Keratinocyte (primary cell): ENCODE measurements around the gene CNTNAP2.

ENCODE experiments used
- CTCF ChIP-seq, 3 experiments: IDR thresholded peaks in 1 of 3; conservative IDR thresholded peaks in 1 of 3; optimal IDR thresholded peaks in 1 of 3; 2 replicates in 2 of 3; 3 replicates in 1 of 3; pipeline versions ENCODE3 to v1.5.1; 2011; ENCODE audit warnings: low read length in 3 of 3, mild to moderate bottlenecking in 3 of 3, moderate library complexity in 2 of 3, control low read depth in 1 of 3, inconsistent platforms in 1 of 3; ENCODE audit not compliant: insufficient read depth in 2 of 3; ENCODE audit errors: extremely low read depth in 1 of 3
- EZH2 ChIP-seq: IDR thresholded peaks from one replicate; pipeline ENCODE4 v1.6.1; 2012; ENCODE audit warnings: inconsistent platforms, mild to moderate bottlenecking, low read length, moderate library complexity

- no peak for TF ChIP-seq CTCF (optimal IDR thresholded peaks at IDR 0.05 in 1 of 3, IDR thresholded peaks at IDR 0.05 in 1 of 3, conservative IDR thresholded peaks at IDR 0.05 in 1 of 3; ENCODE audit: extremely low read depth in 1 of 3, insufficient read depth in 2 of 3, low read length in 3 of 3)
- no peak for TF ChIP-seq EZH2
Measured at GRCh38 chr7:148382596-148382995, 2266.0 kb downstream of the CNTNAP2 start.
